Keratinocyte (primary cell): Measurements from ENCODE around the gene ACBD4. TPM values are rescaled to one million over a fixed set of nuclear protein-coding genes. Genes with fewer than 3 reads are reported as not detected.

Experiments
- DNase-seq: peaks from one replicate; pipeline ENCODE4 v3.0.0-alpha.2; 2011; ENCODE audit warnings: low read depth, missing footprints, low spot score
- FAIRE-seq: peaks from 2 replicates; lab custom pipeline; 2011; peaks lifted over from hg19 to GRCh38; lab: Jason Lieb, UNC
- H2AFZ ChIP-seq: 2 replicates; pipeline ENCODE4 v1.6.0; 2012; ENCODE audit warnings: low read length, control low read depth, inconsistent platforms; ENCODE audit not compliant: control insufficient read depth
- H3K27ac ChIP-seq: 2 replicates; pipeline ENCODE4 v1.5.1; 2011; ENCODE audit warnings: low read length; ENCODE audit not compliant: control insufficient read depth, insufficient read depth
- H3K27me3 ChIP-seq: 3 replicates; pipeline ENCODE4 v1.6.0; 2011; ENCODE audit warnings: low read length; ENCODE audit not compliant: control insufficient read depth, insufficient read depth; ENCODE audit errors: extremely low read depth
- H3K36me3 ChIP-seq, 2 experiments: 2 replicates in 1 of 2; 3 replicates in 1 of 2; pipeline ENCODE4 v1.5.1; 2011; ENCODE audit warnings: low read length in 2 of 2, mild to moderate bottlenecking in 1 of 2; ENCODE audit not compliant: control insufficient read depth in 2 of 2, insufficient read depth in 2 of 2; ENCODE audit errors: extremely low read depth in 1 of 2
- H3K4me1 ChIP-seq: 3 replicates; pipeline ENCODE4 v1.5.1; 2011; ENCODE audit warnings: low read length; ENCODE audit not compliant: control insufficient read depth, insufficient read depth; ENCODE audit errors: extremely low read depth
- H3K4me2 ChIP-seq: 3 replicates; pipeline ENCODE4 v1.6.0; 2011; ENCODE audit warnings: low read depth, low read length; ENCODE audit not compliant: control insufficient read depth, insufficient read depth; ENCODE audit errors: extremely low read depth
- H3K4me3 ChIP-seq, 3 experiments: fragments of 200-600 bp in 1 of 3; sonication (generic) in 1 of 3; 2 replicates in 2 of 3; 3 replicates in 1 of 3; pipeline ENCODE4 v1.5.1; 2011 to 2016; ENCODE audit warnings: low read length in 3 of 3, mild to moderate bottlenecking in 3 of 3, control low read depth in 2 of 3, inconsistent platforms in 1 of 3, low read depth in 1 of 3, mixed read lengths in 1 of 3, mixed run types in 1 of 3, moderate library complexity in 1 of 3; ENCODE audit not compliant: control insufficient read depth in 2 of 3, insufficient read depth in 2 of 3; ENCODE audit errors: extremely low read depth in 1 of 3
- H3K79me2 ChIP-seq: 2 replicates; pipeline ENCODE4 v1.6.0; 2012; ENCODE audit warnings: low read length; ENCODE audit not compliant: control insufficient read depth, insufficient read depth
- H3K9ac ChIP-seq: 3 replicates; pipeline ENCODE4 v1.6.0; 2011; ENCODE audit warnings: low read length; ENCODE audit not compliant: control insufficient read depth, insufficient read depth; ENCODE audit errors: extremely low read depth
- H3K9me1 ChIP-seq: 3 replicates; pipeline ENCODE4 v1.6.0; 2011; ENCODE audit warnings: low read length; ENCODE audit not compliant: control insufficient read depth, insufficient read depth; ENCODE audit errors: extremely low read depth
- H3K9me3 ChIP-seq: 2 replicates; pipeline ENCODE4 v1.5.1; 2012; ENCODE audit warnings: low read depth, low read length; ENCODE audit not compliant: control insufficient read depth
- H4K20me1 ChIP-seq: 3 replicates; pipeline ENCODE4 v1.6.0; 2011; ENCODE audit warnings: low read length; ENCODE audit not compliant: control insufficient read depth, insufficient read depth; ENCODE audit errors: extremely low read depth
- CTCF ChIP-seq, 3 experiments: IDR thresholded peaks in 1 of 3; conservative IDR thresholded peaks in 1 of 3; optimal IDR thresholded peaks in 1 of 3; 2 replicates in 2 of 3; 3 replicates in 1 of 3; pipeline versions ENCODE3 to v1.5.1; 2011; ENCODE audit warnings: low read length in 3 of 3, mild to moderate bottlenecking in 3 of 3, moderate library complexity in 2 of 3, control low read depth in 1 of 3, inconsistent platforms in 1 of 3; ENCODE audit not compliant: insufficient read depth in 2 of 3; ENCODE audit errors: extremely low read depth in 1 of 3
- EZH2 ChIP-seq: IDR thresholded peaks from one replicate; pipeline ENCODE4 v1.6.1; 2012; ENCODE audit warnings: inconsistent platforms, mild to moderate bottlenecking, low read length, moderate library complexity
- dilution Hi-C: fragments of 300-500 bp; cut with MboI; formaldehyde crosslinking; loops from one replicate; pipeline ENCODE4 v1.7.0; 2020; ENCODE audit warnings: low sequenced_read_pairs; ENCODE audit not compliant: extremely low pct_ligation_motif_present
- polyA plus RNA-seq, 5 experiments: library from polyadenylated mRNA; depleted of rRNA in 3 of 5; stranded (reverse) in 3 of 5; stranded (forward) in 1 of 5; unstranded in 1 of 5; fragments of >200 nt; gene quantifications; 1 replicate in 1 of 5; 2 replicates in 3 of 5; 3 replicates in 1 of 5; pipeline versions ENCODE4 v1.2.1 to v1.2.3, GENCODE V29; 2011 to 2012; ENCODE audit warnings: missing spikeins in 2 of 5, low read depth in 1 of 5, low replicate concordance in 1 of 5

ACBD4 gene
- polyA plus RNA-seq, 1 donor (not counting 4 experiments of a cell fraction or from before 2014, with no cell fraction given): 2.6 TPM

- DNase-seq (peak; percentile 95), FAIRE-seq (peak; percentile 86)
- Histone ChIP-seq H3K4me2 (peak overlapping the region; percentile 99), H3K4me1 (peaks cover 51% of the 10 kb centered on the region), H2AFZ (peak overlapping the region; percentile 47), H3K4me3 (peak overlapping the region; percentile 41 to 92 (median 83)), H3K36me3 (no peaks in the 10 kb centered on the region), H4K20me1 (no peaks in the 10 kb centered on the region), H3K27ac (peak overlapping the region; percentile 100), H3K9me1 (no peaks in the 10 kb centered on the region), H3K27me3 (no peaks in the 10 kb centered on the region), H3K9ac (peak overlapping the region; percentile 99), H3K79me2 (no peaks in the 10 kb centered on the region), H3K9me3 (no peaks in the 10 kb centered on the region)
- dilution Hi-C loops: no loop called here
- peak in 2 of 3 experiments; percentile 26 to 39 for TF ChIP-seq CTCF (optimal IDR thresholded peaks at IDR 0.05 in 1 of 3, IDR thresholded peaks at IDR 0.05 in 1 of 3, conservative IDR thresholded peaks at IDR 0.05 in 1 of 3; ENCODE audit: extremely low read depth in 1 of 3, insufficient read depth in 2 of 3, low read length in 3 of 3)
- TF ChIP-seq EZH2: no peak
These were observed 37.2 kb downstream of the ACBD4 start for GRCh38 chr17:45172541-45173286.

- H3K4me2 ChIP-seq: peak overlapping the region; percentile 53
- FAIRE-seq: no peak
These were observed 40.2 kb downstream of the ACBD4 start for GRCh38 chr17:45175759-45176115.

More at GRCh38 chr17:45175759-45176115, 40.2 kb downstream of the ACBD4 start:
- Histone ChIP-seq H3K9ac (peak overlapping the region; percentile 40), H3K9me1 (no peaks in the 10 kb centered on the region), H3K27me3 (no peaks in the 10 kb centered on the region), H3K36me3 (no peaks in the 10 kb centered on the region), H3K4me1 (peaks cover 42% of the 10 kb centered on the region), H2AFZ (peak overlapping the region; percentile 67), H3K79me2 (no peaks in the 10 kb centered on the region), H4K20me1 (no peaks in the 10 kb centered on the region), H3K9me3 (no peaks in the 10 kb centered on the region), H3K4me3 (no peak overlapping the region), H3K27ac (peak overlapping the region; percentile 60)
- DNase-seq: no peak
- no peak for TF ChIP-seq CTCF (optimal IDR thresholded peaks at IDR 0.05 in 1 of 3, IDR thresholded peaks at IDR 0.05 in 1 of 3, conservative IDR thresholded peaks at IDR 0.05 in 1 of 3; ENCODE audit: extremely low read depth in 1 of 3, insufficient read depth in 2 of 3, low read length in 3 of 3)
- no peak for TF ChIP-seq EZH2
- dilution Hi-C loops: no loop called here
